ENCODE results near the gene PCGF1. TPM values are rescaled to one million over a fixed set of nuclear protein-coding genes. Genes with fewer than 3 reads are reported as not detected.

Gene PCGF1
- total and polyA plus RNA-seq, 9 of the 15 experiments (the other 6 are each of a cell fraction or from before 2014, with no cell fraction given), result 20.3 to 45.7 (median 29.3) TPM

DNA sequence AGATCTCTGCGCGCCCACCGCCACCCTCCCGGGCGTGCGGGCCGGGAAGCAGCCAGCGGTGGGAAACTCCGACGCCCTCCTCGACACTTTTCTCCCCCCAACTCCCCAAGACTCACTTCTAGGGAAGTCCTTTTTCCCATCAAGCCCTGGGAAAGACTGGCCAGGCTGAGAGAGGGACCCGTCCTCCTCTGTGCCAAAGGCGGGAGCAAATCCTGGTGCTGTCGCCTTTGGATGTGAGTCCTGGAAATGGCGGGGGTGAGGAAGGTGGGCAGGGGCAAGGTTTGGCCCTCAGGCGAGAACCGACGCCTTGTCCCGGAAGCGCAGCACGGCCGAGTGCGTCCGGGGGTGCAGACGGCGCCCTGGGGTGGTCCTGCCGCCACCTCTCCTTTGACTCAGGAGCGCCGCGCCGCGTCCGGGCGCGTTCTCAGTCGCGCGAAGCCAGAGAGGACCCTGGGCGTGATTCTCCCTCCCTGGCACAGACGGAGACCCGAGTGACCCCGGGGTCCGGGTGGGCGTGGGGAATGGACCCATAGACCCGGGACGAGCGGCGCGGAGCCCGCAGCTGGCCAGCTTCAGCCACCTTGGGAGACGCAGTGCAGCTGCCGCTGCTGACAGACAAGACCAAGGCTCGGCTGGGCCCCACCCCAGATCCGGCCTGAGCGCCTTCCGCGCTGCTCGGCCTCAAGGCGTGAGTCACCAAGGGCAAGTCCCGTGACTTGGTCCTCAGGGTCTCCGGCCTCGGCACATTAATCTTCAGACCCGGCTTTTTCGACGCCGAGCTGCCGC lies 4.6 kb downstream of the PCGF1 start (continued):
- no peak for TF ChIP-seq POLR2B (IDR thresholded peaks at IDR 0.05; ENCODE audit: low read depth, partially characterized antibody)
- no peak for TF ChIP-seq ZNF668 (CRISPR knock-in tag; IDR thresholded peaks at IDR 0.05)
- TF ChIP-seq ZNF75A (CRISPR knock-in tag; IDR thresholded peaks at IDR 0.05), result no peak
- TF ChIP-seq CREBBP (IDR thresholded peaks at IDR 0.05; ENCODE audit: low read depth, low read length), result no peak
- no peak; the same call in 1 of the 2 replicates for TF ChIP-seq MED1 (CRISPR knock-in tag; IDR thresholded peaks at IDR 0.05; ENCODE audit: borderline replicate concordance)
- no peak for TF ChIP-seq ZFP30 (CRISPR knock-in tag; IDR thresholded peaks at IDR 0.05; ENCODE audit: borderline replicate concordance)
- TF ChIP-seq, protein P1, sequence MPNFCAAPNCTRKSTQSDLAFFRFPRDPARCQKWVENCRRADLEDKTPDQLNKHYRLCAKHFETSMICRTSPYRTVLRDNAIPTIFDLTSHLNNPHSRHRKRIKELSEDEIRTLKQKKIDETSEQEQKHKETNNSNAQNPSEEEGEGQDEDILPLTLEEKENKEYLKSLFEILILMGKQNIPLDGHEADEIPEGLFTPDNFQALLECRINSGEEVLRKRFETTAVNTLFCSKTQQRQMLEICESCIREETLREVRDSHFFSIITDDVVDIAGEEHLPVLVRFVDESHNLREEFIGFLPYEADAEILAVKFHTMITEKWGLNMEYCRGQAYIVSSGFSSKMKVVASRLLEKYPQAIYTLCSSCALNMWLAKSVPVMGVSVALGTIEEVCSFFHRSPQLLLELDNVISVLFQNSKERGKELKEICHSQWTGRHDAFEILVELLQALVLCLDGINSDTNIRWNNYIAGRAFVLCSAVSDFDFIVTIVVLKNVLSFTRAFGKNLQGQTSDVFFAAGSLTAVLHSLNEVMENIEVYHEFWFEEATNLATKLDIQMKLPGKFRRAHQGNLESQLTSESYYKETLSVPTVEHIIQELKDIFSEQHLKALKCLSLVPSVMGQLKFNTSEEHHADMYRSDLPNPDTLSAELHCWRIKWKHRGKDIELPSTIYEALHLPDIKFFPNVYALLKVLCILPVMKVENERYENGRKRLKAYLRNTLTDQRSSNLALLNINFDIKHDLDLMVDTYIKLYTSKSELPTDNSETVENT (CRISPR knock-in tag; IDR thresholded peaks at IDR 0.05), result peak; percentile 69; the same call in 1 of the 2 replicates
- TF ChIP-seq PCBP2 (IDR thresholded peaks at IDR 0.05; ENCODE audit: low read depth, low read length, poor library complexity, severe bottlenecking), result no peak
- TF ChIP-seq SRSF3 (IDR thresholded peaks at IDR 0.05; ENCODE audit: insufficient read depth, low read length), result no peak
- no peak; the same call in 1 of the 2 replicates for TF ChIP-seq HIVEP1 (CRISPR knock-in tag; IDR thresholded peaks at IDR 0.05)
- TF ChIP-seq SRSF9 (IDR thresholded peaks at IDR 0.05; ENCODE audit: borderline replicate concordance, low read depth, low read length), result no peak
- no peak for TF ChIP-seq HDAC3 (IDR thresholded peaks at IDR 0.05; ENCODE audit: borderline replicate concordance, partially characterized antibody)
- TF ChIP-seq NR2C1 (IDR thresholded peaks at IDR 0.05), result no peak
- 0 out of 2 replicates have a peak, but pooled peaks have one; percentile 27 for TF ChIP-seq NR2C1 (tag; IDR thresholded peaks at IDR 0.05)
- peak; percentile 94 for TF ChIP-seq RBFOX2 (IDR thresholded peaks at IDR 0.05; ENCODE audit: low read depth, low read length)
- TF ChIP-seq, protein P2, sequence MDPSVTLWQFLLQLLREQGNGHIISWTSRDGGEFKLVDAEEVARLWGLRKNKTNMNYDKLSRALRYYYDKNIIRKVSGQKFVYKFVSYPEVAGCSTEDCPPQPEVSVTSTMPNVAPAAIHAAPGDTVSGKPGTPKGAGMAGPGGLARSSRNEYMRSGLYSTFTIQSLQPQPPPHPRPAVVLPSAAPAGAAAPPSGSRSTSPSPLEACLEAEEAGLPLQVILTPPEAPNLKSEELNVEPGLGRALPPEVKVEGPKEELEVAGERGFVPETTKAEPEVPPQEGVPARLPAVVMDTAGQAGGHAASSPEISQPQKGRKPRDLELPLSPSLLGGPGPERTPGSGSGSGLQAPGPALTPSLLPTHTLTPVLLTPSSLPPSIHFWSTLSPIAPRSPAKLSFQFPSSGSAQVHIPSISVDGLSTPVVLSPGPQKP (CRISPR knock-in tag; IDR thresholded peaks at IDR 0.05), result no peak
- no peak for TF ChIP-seq MXI1 (IDR thresholded peaks at IDR 0.05; ENCODE audit: low read depth, low read length)
- TF ChIP-seq, protein P3, sequence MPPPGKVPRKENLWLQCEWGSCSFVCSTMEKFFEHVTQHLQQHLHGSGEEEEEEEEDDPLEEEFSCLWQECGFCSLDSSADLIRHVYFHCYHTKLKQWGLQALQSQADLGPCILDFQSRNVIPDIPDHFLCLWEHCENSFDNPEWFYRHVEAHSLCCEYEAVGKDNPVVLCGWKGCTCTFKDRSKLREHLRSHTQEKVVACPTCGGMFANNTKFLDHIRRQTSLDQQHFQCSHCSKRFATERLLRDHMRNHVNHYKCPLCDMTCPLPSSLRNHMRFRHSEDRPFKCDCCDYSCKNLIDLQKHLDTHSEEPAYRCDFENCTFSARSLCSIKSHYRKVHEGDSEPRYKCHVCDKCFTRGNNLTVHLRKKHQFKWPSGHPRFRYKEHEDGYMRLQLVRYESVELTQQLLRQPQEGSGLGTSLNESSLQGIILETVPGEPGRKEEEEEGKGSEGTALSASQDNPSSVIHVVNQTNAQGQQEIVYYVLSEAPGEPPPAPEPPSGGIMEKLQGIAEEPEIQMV (tag; conservative IDR thresholded peaks at IDR 0.05; ENCODE audit: low read depth), result no peak
- no peak for TF ChIP-seq ZNF324 (CRISPR knock-in tag; IDR thresholded peaks at IDR 0.05)
- no peak for TF ChIP-seq SMAD3 (CRISPR knock-in tag; conservative IDR thresholded peaks at IDR 0.05)
- TF ChIP-seq BRF1 (IDR thresholded peaks at IDR 0.05; ENCODE audit: borderline replicate concordance, extremely low read depth, insufficient read length), result no peak
- TF ChIP-seq, protein P4, sequence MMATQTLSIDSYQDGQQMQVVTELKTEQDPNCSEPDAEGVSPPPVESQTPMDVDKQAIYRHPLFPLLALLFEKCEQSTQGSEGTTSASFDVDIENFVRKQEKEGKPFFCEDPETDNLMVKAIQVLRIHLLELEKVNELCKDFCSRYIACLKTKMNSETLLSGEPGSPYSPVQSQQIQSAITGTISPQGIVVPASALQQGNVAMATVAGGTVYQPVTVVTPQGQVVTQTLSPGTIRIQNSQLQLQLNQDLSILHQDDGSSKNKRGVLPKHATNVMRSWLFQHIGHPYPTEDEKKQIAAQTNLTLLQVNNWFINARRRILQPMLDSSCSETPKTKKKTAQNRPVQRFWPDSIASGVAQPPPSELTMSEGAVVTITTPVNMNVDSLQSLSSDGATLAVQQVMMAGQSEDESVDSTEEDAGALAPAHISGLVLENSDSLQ (IDR thresholded peaks at IDR 0.05), result peak; percentile 67
- TF ChIP-seq RNF2 (IDR thresholded peaks at IDR 0.05), result peak; percentile 73; the same call in 1 of the 2 replicates

All from K562 (cell line).